ENCODE data around the gene SEZ6.

GRCh38 chr17:28947639-28948038 lies 58.2 kb downstream of the SEZ6 start:
- TF ChIP-seq, protein P1, sequence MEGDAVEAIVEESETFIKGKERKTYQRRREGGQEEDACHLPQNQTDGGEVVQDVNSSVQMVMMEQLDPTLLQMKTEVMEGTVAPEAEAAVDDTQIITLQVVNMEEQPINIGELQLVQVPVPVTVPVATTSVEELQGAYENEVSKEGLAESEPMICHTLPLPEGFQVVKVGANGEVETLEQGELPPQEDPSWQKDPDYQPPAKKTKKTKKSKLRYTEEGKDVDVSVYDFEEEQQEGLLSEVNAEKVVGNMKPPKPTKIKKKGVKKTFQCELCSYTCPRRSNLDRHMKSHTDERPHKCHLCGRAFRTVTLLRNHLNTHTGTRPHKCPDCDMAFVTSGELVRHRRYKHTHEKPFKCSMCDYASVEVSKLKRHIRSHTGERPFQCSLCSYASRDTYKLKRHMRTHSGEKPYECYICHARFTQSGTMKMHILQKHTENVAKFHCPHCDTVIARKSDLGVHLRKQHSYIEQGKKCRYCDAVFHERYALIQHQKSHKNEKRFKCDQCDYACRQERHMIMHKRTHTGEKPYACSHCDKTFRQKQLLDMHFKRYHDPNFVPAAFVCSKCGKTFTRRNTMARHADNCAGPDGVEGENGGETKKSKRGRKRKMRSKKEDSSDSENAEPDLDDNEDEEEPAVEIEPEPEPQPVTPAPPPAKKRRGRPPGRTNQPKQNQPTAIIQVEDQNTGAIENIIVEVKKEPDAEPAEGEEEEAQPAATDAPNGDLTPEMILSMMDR (IDR thresholded peaks at IDR 0.05; ENCODE audit: low read depth, low read length) = no peak
- no peak for TF ChIP-seq EZH2phosphoT487 (IDR thresholded peaks at IDR 0.05; ENCODE audit: low read depth)

Data from OCI-LY3 (cell line).